Heart left ventricle (tissue), 16 donors: ENCODE results near the gene RWDD1. TPM values are rescaled to one million over a fixed set of nuclear protein-coding genes. Genes with fewer than 3 reads are reported as not detected.
A peak's percentile ranks its signal among the peaks of the same experiment; 100 is the strongest.

Source experiments
- ATAC-seq, 4 donors: fragments of 200-7000 bp; cut with Tn5 transposase; one replicate each; pipeline ENCODE4 v1.9.1; 2020 to 2022; ENCODE audit warnings: moderate library complexity in 4 of 4, mild to moderate bottlenecking in 3 of 4, moderate number of reproducible peaks in 1 of 4
- DNase-seq, 5 donors: peaks; one replicate each; pipeline ENCODE4 v3.0.0-alpha.2; 2020
- H3K27ac ChIP-seq, 12 donors: fragments of 200-600 bp; sonication (generic) in 4 of 12; one replicate each; pipeline versions ENCODE4 v1.5.0 to v1.8.0; 2016 to 2022; ENCODE audit warnings: mild to moderate bottlenecking in 2 of 12
- H3K27me3 ChIP-seq, 9 donors: fragments of 200-600 bp; sonication (generic) in 2 of 9; one replicate each; pipeline versions ENCODE4 v1.5.1 to v1.8.0; 2016 to 2022; ENCODE audit warnings: mild to moderate bottlenecking in 3 of 9
- H3K36me3 ChIP-seq, 9 donors: fragments of 200-600 bp; sonication (generic) in 2 of 9; one replicate each; pipeline versions ENCODE4 v1.5.0 to v1.8.0; 2018 to 2022; ENCODE audit warnings: mild to moderate bottlenecking in 2 of 9
- H3K4me1 ChIP-seq, 12 donors: fragments of 200-600 bp; sonication (generic) in 4 of 12; one replicate each; pipeline versions ENCODE4 v1.5.0 to v1.8.0; 2016 to 2022; ENCODE audit warnings: mild to moderate bottlenecking in 3 of 12
- H3K4me3 ChIP-seq, 12 donors: fragments of 200-600 bp; sonication (generic) in 4 of 12; one replicate each; pipeline versions ENCODE4 v1.5.0 to v1.8.0; 2017 to 2022; ENCODE audit warnings: mild to moderate bottlenecking in 9 of 12, moderate library complexity in 4 of 12
- H3K9me3 ChIP-seq, 12 donors: fragments of 200-600 bp; sonication (generic) in 4 of 12; one replicate each; pipeline versions ENCODE4 v1.5.0 to v1.8.0; 2016 to 2022; ENCODE audit warnings: mild to moderate bottlenecking in 1 of 12
- CTCF ChIP-seq, 12 donors: fragments of 200-600 bp; sonication (generic) in 4 of 12; IDR thresholded peaks; one replicate each; pipeline versions ENCODE4 v1.5.0 to v1.8.0; 2018 to 2022; ENCODE audit warnings: antibody characterized with exemption in 12 of 12, mild to moderate bottlenecking in 5 of 12
- POLR2A ChIP-seq, 2 donors: fragments of 450-650 bp; IDR thresholded peaks; one replicate each; pipeline ENCODE4 v1.6.1; 2017; ENCODE audit warnings: antibody characterized with exemption in 2 of 2, mild to moderate bottlenecking in 2 of 2, moderate library complexity in 2 of 2
- WGBS, 4 donors: extraction: QIAGEN DNeasy Blood & Tissue Kit in 2 of 4; methylation state at CpG; one replicate each; pipeline versions ENCODE4 v1.1.5 to v1.1.7; 2013 to 2018; 5-methylcytosine and 5-hydroxymethylcytosine counted together
- intact Hi-C, 10 donors: fragments of 100-400 bp; cut with DNase I; formaldehyde crosslinking; loops; one replicate each; pipeline versions ENCODE4 v1.11.1 to v1.14.2; 2022
- polyA plus RNA-seq, 2 donors: library from polyadenylated mRNA; stranded (reverse); fragments of 200-250 nt; gene quantifications; one replicate each; pipeline ENCODE4 v1.2.3, GENCODE V29; 2013
- total RNA-seq, 9 donors: library from RNA; depleted of rRNA in 2 of 9; stranded (reverse); fragments of >200 nt in 2 of 9; fragmentation: NEBNext Ultra II Directional in 3 of 9; extraction: Animal tissue kit (Norgen Biotek cat#: 25700) in 3 of 9; gene quantifications; one replicate each; pipeline versions ENCODE4 v1.1.0 to v1.2.4, GENCODE V29; 2016 to 2023
- donor health status: ischemic (EF 13 %, LVEDD 7.1; RV severe dilation, severe dysfunction).
- donor health status: healthy with polysubstance abuse.
- donor health status: DM: no; HTN: yes; CAD: no.
- donor health status: DM: no; HTN: no; CAD: no.
- donor health status: ischemic (EF 25% LVEDD 6.9; RV normal size, moderate dysfunction).
- donor health status: ischemic (EF 25% LVEDD 5.7; RV mildly dilated, moderate dysfunction).
- donor health status: healthy.
- donor health status: DM: yes; HTN: yes; CAD: no.
- donor health status: ischemic (EF 35%, LVEDD 5.7; RV mildly dilated, moderate dysfunction).
- donor health status: nonischemic (EF 11% LVEDD 7.7; RV severe dilation, severe dysfunction).
- donor health status: DM: yes; HTN: yes; CAD: no.
- donor health status: PGD.
- donor health status: ischemic (EF 29% LVEDD 5.4; RV normal size, mild dysfunction).
- donor health status: nonischemic (EF 23%, LVEDD 6.1; RV moderate dilation, normal function).

RWDD1 gene
- total and polyA plus RNA-seq, 11 donors: 35.9 to 124 (median 52.2) TPM

GRCh38 chr6:116564921-116565872, 6.1 kb upstream of the RWDD1 start:
- no peaks in the 10 kb centered on the region for H3K36me3 ChIP-seq
- intact Hi-C loops: loop anchor here in 9 of 10 donors (5.0 to 10.0 kb wide), 6 partner anchors 280 to 450 kb away; partner anchors contain the start of gene TSPYL1 (in 2 of the 9)
- no peaks in the 10 kb centered on the region for H3K9me3 ChIP-seq
- peaks cover 0 to 17% (median 8%) of the 10 kb centered on the region in 12 donors for H3K4me1 ChIP-seq
- peak overlapping the region in 1 of 12 donors; percentile 16 for H3K27ac ChIP-seq
- DNase-seq (peak; percentile 21 to 73 (median 42)), ATAC-seq (peak; percentile 27 to 73 (median 70))
- H3K27me3 ChIP-seq: no peaks in the 10 kb centered on the region
- WGBS, 4 donors: 47 to 64% (median 55%) methylated on average over 22 to 42 of the region's 42 CpGs
- TF ChIP-seq POLR2A (IDR thresholded peaks at IDR 0.05) (no peak), CTCF (IDR thresholded peaks at IDR 0.05) (no peak)
- peak overlapping the region in 10 of 12 donors; percentile 6 to 53 (median 42) for H3K4me3 ChIP-seq

GRCh38 chr6:116568111-116568510, 3.2 kb upstream of the RWDD1 start:
- Histone ChIP-seq H3K9me3 (no peaks in the 10 kb centered on the region), H3K27ac (no peak overlapping the region), H3K36me3 (no peaks in the 10 kb centered on the region), H3K27me3 (no peaks in the 10 kb centered on the region), H3K4me1 (peaks cover 3 to 31% (median 19%) of the 10 kb centered on the region in 12 donors), H3K4me3 (no peak overlapping the region)
- no peak for ATAC-seq
- DNase-seq: no peak
- intact Hi-C loops: loop anchor here in 6 of 10 donors (10.0 kb wide), 4 partner anchors 283 to 453 kb away; partner anchors contain the start of gene TSPYL1 (in 2 of the 6)
- no peak for TF ChIP-seq POLR2A (IDR thresholded peaks at IDR 0.05)
- no peak for TF ChIP-seq CTCF (IDR thresholded peaks at IDR 0.05)

- no peak for TF ChIP-seq POLR2A (IDR thresholded peaks at IDR 0.05)
- no peak for TF ChIP-seq CTCF (IDR thresholded peaks at IDR 0.05)
- no peak for ATAC-seq
- intact Hi-C loops: loop anchor here in 6 of 10 donors (10.0 kb wide), 4 partner anchors 284 to 454 kb away; partner anchors contain the start of gene TSPYL1 (in 2 of the 6)
- H3K4me1 ChIP-seq: peaks cover 3 to 41% (median 29%) of the 10 kb centered on the region in 12 donors
- H3K4me3 ChIP-seq: no peak overlapping the region
- 57 to 66% (median 65%) methylated on average over 7 of the region's 7 CpGs for WGBS, 4 donors
- DNase-seq: no peak
- H3K27me3 ChIP-seq: no peaks in the 10 kb centered on the region
- peaks cover 0 to 5% (median 0%) of the 10 kb centered on the region in 9 donors for H3K36me3 ChIP-seq
- peak overlapping the region in 1 of 12 donors; percentile 3 for H3K27ac ChIP-seq
- no peaks in the 10 kb centered on the region for H3K9me3 ChIP-seq
These were observed 2.2 kb upstream of the RWDD1 start for GRCh38 chr6:116568821-116569755.
